ENCODE measurements around the gene CER1.

- TF ChIP-seq CTCF (conservative IDR thresholded peaks at IDR 0.05; ENCODE audit: low read depth, low read length) (no peak), POLR2A (IDR thresholded peaks at IDR 0.05; ENCODE audit: low read depth, low read length) (no peak), FOS (IDR thresholded peaks at IDR 0.05; ENCODE audit: low read depth, low read length) (no peak), USF2 (IDR thresholded peaks at IDR 0.05; ENCODE audit: low read depth, low read length) (no peak), RAD21 (IDR thresholded peaks at IDR 0.05; ENCODE audit: low read length) (no peak), MAFK (IDR thresholded peaks at IDR 0.05; ENCODE audit: low read depth, low read length) (no peak), CEBPB (IDR thresholded peaks at IDR 0.05; ENCODE audit: low read depth, low read length) (no peak)
Observed at GRCh38 chr9:14749741-14750211, 27.2 kb upstream of the CER1 start.

Measured in IMR-90 (cell line).